Right atrium auricular region (tissue), 2 donors: Measurements from ENCODE around the gene MAP2K5. TPM values are rescaled to one million over a fixed set of nuclear protein-coding genes. Genes with fewer than 3 reads are reported as not detected.

Experiments used
- DNase-seq: peaks from one replicate; pipeline ENCODE4 v3.0.0-alpha.2; 2019; ENCODE audit warnings: low spot score
- H3K27ac ChIP-seq, 2 donors: fragments of 200-600 bp; sonication (generic); 1 replicate in 1 of 2; 2 replicates in 1 of 2; pipeline ENCODE4 v1.5.1; 2016 to 2019
- H3K27me3 ChIP-seq, 2 donors: fragments of 200-600 bp; sonication (generic); one replicate each; pipeline versions ENCODE4 v1.5.1 to v1.6.0; 2017 to 2019
- H3K36me3 ChIP-seq: fragments of 200-600 bp; sonication (generic); one replicate; pipeline ENCODE4 v1.5.1; 2016
- H3K4me1 ChIP-seq, 2 donors: fragments of 200-600 bp; sonication (generic); one replicate each; pipeline versions ENCODE4 v1.5.1 to v1.6.0; 2017 to 2019
- H3K4me3 ChIP-seq, 2 donors: fragments of 200-600 bp; sonication (generic); 1 replicate in 1 of 2; 2 replicates in 1 of 2; pipeline ENCODE4 v1.5.1; 2017 to 2019; ENCODE audit warnings: mild to moderate bottlenecking in 1 of 2, moderate library complexity in 1 of 2
- H3K9me3 ChIP-seq, 2 donors: fragments of 200-600 bp; sonication (generic); one replicate each; pipeline ENCODE4 v1.5.1; 2019
- total RNA-seq, 2 donors: library from RNA; depleted of rRNA; stranded (reverse); fragments of >200 nt; gene quantifications; one replicate each; pipeline ENCODE4 v1.1.0, GENCODE V29; 2016
- TF ChIP-seq, protein P1 (sequence below), 2 donors: fragments of 200-600 bp; sonication (generic); IDR thresholded peaks; one replicate each; pipeline ENCODE4 v1.5.1; 2019; ENCODE audit warnings: antibody characterized with exemption in 2 of 2

MAP2K5 gene
- total RNA-seq, 2 donors from 2014 or later, result 5.8 to 6.7 TPM

DNA sequence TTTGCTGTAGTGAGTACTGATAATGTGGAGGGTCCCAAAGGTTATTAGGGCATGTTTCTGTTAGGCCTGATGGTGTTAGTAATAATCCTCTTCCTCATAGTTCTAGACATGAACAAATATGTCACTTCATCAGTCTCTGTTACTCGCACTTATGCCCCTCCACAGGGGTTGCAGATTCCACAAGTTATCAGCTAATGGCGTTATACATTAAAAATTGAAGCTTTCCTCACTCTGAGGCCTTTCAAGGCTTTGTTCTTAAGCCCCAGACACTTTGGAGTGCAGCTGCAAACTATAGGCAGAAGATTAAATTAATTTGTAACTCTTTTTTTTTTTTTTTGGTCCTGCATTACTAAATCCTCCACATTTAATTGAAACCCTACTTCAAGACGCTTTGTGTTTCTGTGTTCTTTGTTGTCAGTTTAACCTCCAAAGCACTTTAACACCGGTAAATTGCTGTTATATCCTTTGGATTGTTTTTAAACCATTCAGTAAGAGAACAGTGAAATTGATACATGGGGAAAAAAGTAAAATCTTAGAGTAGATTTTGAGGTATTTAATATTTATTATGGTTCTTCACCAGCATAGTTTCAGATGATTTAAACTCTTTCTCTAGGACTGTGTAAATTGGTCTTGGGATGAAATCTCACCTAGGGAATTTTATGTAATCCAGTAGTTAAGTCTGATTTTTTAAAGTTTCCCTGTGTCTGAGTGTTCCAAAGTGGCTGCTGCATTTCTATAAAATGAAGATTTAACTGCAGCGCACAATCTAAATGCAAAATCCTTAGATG, 179.7 kb downstream of the MAP2K5 start:
- Histone ChIP-seq H3K9me3 (no peaks in the 10 kb centered on the region), H3K27me3 (no peaks in the 10 kb centered on the region), H3K27ac (no peak overlapping the region), H3K4me3 (no peak overlapping the region), H3K36me3 (no peaks in the 10 kb centered on the region), H3K4me1 (no peaks in the 10 kb centered on the region)
- TF ChIP-seq, protein P1, sequence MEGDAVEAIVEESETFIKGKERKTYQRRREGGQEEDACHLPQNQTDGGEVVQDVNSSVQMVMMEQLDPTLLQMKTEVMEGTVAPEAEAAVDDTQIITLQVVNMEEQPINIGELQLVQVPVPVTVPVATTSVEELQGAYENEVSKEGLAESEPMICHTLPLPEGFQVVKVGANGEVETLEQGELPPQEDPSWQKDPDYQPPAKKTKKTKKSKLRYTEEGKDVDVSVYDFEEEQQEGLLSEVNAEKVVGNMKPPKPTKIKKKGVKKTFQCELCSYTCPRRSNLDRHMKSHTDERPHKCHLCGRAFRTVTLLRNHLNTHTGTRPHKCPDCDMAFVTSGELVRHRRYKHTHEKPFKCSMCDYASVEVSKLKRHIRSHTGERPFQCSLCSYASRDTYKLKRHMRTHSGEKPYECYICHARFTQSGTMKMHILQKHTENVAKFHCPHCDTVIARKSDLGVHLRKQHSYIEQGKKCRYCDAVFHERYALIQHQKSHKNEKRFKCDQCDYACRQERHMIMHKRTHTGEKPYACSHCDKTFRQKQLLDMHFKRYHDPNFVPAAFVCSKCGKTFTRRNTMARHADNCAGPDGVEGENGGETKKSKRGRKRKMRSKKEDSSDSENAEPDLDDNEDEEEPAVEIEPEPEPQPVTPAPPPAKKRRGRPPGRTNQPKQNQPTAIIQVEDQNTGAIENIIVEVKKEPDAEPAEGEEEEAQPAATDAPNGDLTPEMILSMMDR (IDR thresholded peaks at IDR 0.05), result no peak
- DNase-seq, result no peak

DNA sequence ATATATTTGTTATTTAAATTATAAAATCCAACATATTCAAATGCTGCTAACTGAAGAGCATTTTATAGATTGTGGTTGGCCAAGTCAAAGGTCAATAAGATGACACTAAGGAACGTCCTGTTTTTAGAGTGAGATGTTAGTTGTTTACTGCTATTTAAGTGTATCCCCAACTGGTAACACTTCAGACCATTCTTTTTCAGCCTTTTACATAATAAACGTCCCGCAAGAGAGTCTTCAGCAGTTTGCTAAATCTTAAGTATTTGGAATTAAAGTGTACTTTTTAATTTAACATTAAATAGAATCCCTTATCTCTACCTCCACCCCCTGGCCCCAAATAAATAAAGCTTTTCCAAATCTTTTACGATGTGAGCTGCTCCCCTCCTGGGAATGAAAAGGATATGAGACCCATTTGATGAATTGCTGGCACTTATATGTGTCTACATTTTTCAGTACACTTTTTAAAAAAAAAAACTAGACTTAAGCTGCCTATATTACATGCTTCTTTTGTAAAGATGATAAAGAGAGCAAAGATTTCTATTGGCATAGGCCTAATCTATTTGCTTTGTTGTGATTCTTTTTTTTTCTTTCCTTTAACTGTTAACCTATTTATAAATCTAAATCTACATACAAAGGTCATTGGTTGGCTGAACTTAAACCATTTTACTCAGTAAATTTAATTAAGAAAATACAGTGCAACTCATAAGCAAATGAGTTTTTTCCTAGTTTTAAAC, 181.0 kb downstream of the MAP2K5 start:
- Histone ChIP-seq H3K36me3 (no peaks in the 10 kb centered on the region), H3K4me1 (no peaks in the 10 kb centered on the region), H3K9me3 (no peaks in the 10 kb centered on the region), H3K4me3 (no peak overlapping the region), H3K27me3 (no peaks in the 10 kb centered on the region), H3K27ac (no peak overlapping the region)
- no peak for DNase-seq
- TF ChIP-seq, protein P1 (IDR thresholded peaks at IDR 0.05), result no peak

DNA sequence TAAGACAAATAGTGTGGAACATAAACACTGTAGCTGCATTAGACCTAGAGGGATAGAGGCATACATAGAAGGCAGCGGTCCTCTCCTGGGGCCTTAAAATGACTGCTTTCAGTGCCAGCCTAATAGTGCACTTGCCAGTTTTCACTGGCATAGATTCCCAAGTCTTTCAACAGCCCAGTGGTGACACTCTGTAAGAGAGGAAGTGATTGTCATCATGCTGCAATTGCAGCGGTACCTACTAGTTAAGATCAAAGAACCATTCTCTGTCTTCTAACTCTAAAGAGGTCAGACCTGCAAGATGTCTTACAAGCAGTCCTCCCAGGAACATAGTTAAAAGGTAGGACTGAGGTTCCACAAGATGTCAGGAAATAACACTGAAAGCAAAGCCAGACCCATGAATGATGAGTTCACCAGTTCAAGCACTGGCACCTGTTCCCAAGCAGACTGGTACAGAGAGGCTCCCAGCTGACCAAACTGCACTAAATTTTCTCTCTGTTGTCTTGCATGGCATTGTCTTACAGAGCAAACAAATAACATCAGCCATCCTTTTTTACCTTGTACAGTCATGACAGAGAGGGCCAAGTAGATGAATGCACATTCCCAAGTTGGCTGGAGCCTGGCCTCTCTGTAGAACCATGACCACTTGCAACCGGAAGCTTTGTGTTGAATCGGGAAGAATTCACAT, 182.3 kb downstream of the MAP2K5 start:
- TF ChIP-seq, protein P1 (IDR thresholded peaks at IDR 0.05), result no peak
- no peaks in the 10 kb centered on the region for H3K27me3 ChIP-seq
- no peak for DNase-seq

DNA sequence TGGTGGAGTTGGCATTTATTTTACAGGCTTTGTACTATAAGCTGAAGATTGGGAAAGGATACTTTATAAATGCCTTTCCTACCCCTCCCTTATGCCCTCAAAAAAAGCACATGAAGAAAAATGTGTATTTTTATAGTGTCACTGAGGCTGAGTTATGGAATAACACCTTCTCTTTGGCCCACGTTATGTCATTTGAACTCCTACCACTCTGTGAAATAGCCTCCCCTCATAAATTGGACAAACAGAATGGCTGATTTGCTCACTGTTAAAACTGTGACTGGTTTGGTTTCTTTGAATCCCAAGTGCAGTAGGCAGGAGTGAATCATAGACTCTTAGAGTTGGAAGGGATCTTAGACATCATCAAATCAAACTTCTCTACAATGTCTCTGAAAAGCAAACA, 187.6 kb downstream of the MAP2K5 start:
- H3K4me1 ChIP-seq, result no peaks in the 10 kb centered on the region
- no peak overlapping the region for H3K4me3 ChIP-seq
- H3K9me3 ChIP-seq, result no peaks in the 10 kb centered on the region
- no peaks in the 10 kb centered on the region for H3K27me3 ChIP-seq
- DNase-seq, result no peak
- no peak overlapping the region for H3K27ac ChIP-seq
- TF ChIP-seq, protein P1 (IDR thresholded peaks at IDR 0.05), result no peak
- no peaks in the 10 kb centered on the region for H3K36me3 ChIP-seq

More for the DNA sequence above, 182.3 kb downstream of the MAP2K5 start:
- H3K4me3 ChIP-seq, result no peak overlapping the region
- no peaks in the 10 kb centered on the region for H3K36me3 ChIP-seq
- H3K4me1 ChIP-seq, result no peaks in the 10 kb centered on the region
- H3K9me3 ChIP-seq, result no peaks in the 10 kb centered on the region
- H3K27ac ChIP-seq, result no peak overlapping the region

DNA sequence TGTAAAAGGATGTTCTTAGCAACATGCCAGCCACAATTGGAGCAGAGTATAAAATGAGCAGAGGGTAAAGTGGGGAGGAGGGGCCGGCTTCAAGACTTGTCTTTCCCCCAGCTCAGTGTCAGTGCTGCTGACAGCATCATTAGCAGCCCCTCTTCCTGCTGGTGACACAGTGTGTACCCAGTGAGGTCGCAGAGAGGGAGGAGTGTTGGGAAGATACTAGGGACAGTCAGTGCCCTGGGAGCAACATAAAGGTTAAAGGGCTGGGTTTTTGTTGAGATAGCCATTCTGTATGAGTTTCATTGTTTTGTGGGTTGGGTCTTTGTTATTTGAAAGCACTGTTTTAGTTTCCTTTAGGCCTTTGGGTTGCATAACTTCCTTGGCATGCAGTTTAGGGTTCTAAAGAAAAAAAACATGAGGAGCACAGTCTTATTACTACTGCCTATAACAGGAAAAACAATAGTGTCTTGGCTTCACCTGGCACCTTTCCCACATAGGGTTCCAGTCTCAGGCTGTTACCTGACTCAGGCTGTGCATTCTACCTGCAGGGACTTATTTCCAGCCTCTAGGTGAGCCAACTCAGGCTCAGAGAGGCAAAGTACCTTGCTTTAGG, 188.7 kb downstream of the MAP2K5 start:
- no peak for DNase-seq
- Histone ChIP-seq H3K9me3 (no peaks in the 10 kb centered on the region), H3K36me3 (no peaks in the 10 kb centered on the region), H3K4me3 (no peak overlapping the region), H3K27me3 (no peaks in the 10 kb centered on the region), H3K27ac (no peak overlapping the region), H3K4me1 (no peaks in the 10 kb centered on the region)
- TF ChIP-seq, protein P1 (IDR thresholded peaks at IDR 0.05), result no peak
